Ascending aorta (tissue), 2 donors: ENCODE data around the gene DNAJB2. TPM values are rescaled to one million over a fixed set of nuclear protein-coding genes. Genes with fewer than 3 reads are reported as not detected.

ENCODE experiments used
- DNase-seq, 2 donors: peaks; one replicate each; pipeline ENCODE4 v3.0.0-alpha.2; 2019; ENCODE audit warnings: low spot score in 2 of 2
- H3K27ac ChIP-seq, 2 donors: fragments of 200-600 bp; sonication (generic); one replicate each; pipeline ENCODE4 v1.5.1; 2016 to 2017; ENCODE audit warnings: mild to moderate bottlenecking in 1 of 2
- H3K27me3 ChIP-seq: fragments of 200-600 bp; sonication (generic); one replicate; pipeline ENCODE4 v1.5.1; 2017
- H3K36me3 ChIP-seq, 2 donors: fragments of 200-600 bp; sonication (generic); one replicate each; pipeline ENCODE4 v1.5.1; 2016
- H3K4me1 ChIP-seq, 2 donors: fragments of 200-600 bp; sonication (generic); one replicate each; pipeline ENCODE4 v1.5.1; 2016 to 2017; ENCODE audit warnings: mild to moderate bottlenecking in 1 of 2
- H3K4me3 ChIP-seq, 2 donors: fragments of 200-600 bp; sonication (generic); one replicate each; pipeline ENCODE4 v1.5.1; 2016 to 2017; ENCODE audit warnings: mild to moderate bottlenecking in 1 of 2
- H3K9me3 ChIP-seq, 2 donors: fragments of 200-600 bp; sonication (generic); one replicate each; pipeline ENCODE4 v1.5.1; 2016
- CTCF ChIP-seq, 3 experiments: fragments of 200-600 bp in 2 of 3; fragments of 450-650 bp in 1 of 3; sonication (generic) in 2 of 3; IDR thresholded peaks; one replicate each; pipeline ENCODE4 v1.5.1; 2016 to 2019; ENCODE audit warnings: antibody characterized with exemption in 3 of 3, mild to moderate bottlenecking in 1 of 3, moderate library complexity in 1 of 3
- intact Hi-C: fragments of 100-400 bp; cut with DNase I; formaldehyde crosslinking; loops from one replicate; pipeline ENCODE4 v1.15.1; 2023
- total RNA-seq: library from RNA; depleted of rRNA; stranded (reverse); fragments of >200 nt; gene quantifications from one replicate; pipeline ENCODE4 v1.1.0, GENCODE V29; 2016

The DNAJB2 gene
- total RNA-seq, 1 donor from 2014 or later, result 51.0 TPM

- peak in 1 of 2 donors; percentile 92 for DNase-seq
- no peaks in the 10 kb centered on the region for H3K27me3 ChIP-seq
- intact Hi-C loops, result loop anchor here (1.0 to 10.0 kb wide), 4 partner anchors 128 to 242 kb away; partner anchors contain the start of gene NHEJ1
- H3K4me3 ChIP-seq, result no peak overlapping the region
- no peaks in the 10 kb centered on the region for H3K9me3 ChIP-seq
- H3K36me3 ChIP-seq, result no peaks in the 10 kb centered on the region
- peak; percentile 96 to 99 (median 99) for TF ChIP-seq CTCF (IDR thresholded peaks at IDR 0.05)
- no peak overlapping the region for H3K27ac ChIP-seq
- H3K4me1 ChIP-seq, result peaks cover 0 to 10% of the 10 kb centered on the region in 2 donors
These were observed 19.7 kb downstream of the DNAJB2 start for GRCh38 chr2:219298759-219299371.

GRCh38 chr2:219299372-219299760 lies 20.2 kb downstream of the DNAJB2 start:
- no peak for DNase-seq
- intact Hi-C loops, result loop anchor here (5.0 to 10.0 kb wide), 2 partner anchors 235 to 242 kb away; no protein-coding TSS in a partner anchor

GRCh38 chr2:219300022-219300421 lies 20.9 kb downstream of the DNAJB2 start:
- no peak overlapping the region for H3K4me3 ChIP-seq
- no peak for DNase-seq
- intact Hi-C loops, result no loop called here

More at GRCh38 chr2:219299372-219299760, 20.2 kb downstream of the DNAJB2 start:
- Histone ChIP-seq H3K36me3 (no peaks in the 10 kb centered on the region), H3K27ac (no peak overlapping the region), H3K4me1 (peaks cover 0 to 8% of the 10 kb centered on the region in 2 donors), H3K9me3 (no peaks in the 10 kb centered on the region), H3K27me3 (no peaks in the 10 kb centered on the region), H3K4me3 (no peak overlapping the region)
- no peak for TF ChIP-seq CTCF (IDR thresholded peaks at IDR 0.05)

GRCh38 chr2:219302412-219302968 lies 23.3 kb downstream of the DNAJB2 start:
- TF ChIP-seq CTCF (IDR thresholded peaks at IDR 0.05), result no peak
- intact Hi-C loops, result no loop called here
- no peaks in the 10 kb centered on the region for H3K27me3 ChIP-seq

More at GRCh38 chr2:219300022-219300421, 20.9 kb downstream of the DNAJB2 start:
- no peak overlapping the region for H3K27ac ChIP-seq
- H3K27me3 ChIP-seq, result no peaks in the 10 kb centered on the region
- H3K9me3 ChIP-seq, result no peaks in the 10 kb centered on the region
- peaks cover 0 to 4% of the 10 kb centered on the region in 2 donors for H3K4me1 ChIP-seq
- H3K36me3 ChIP-seq, result no peaks in the 10 kb centered on the region
- no peak for TF ChIP-seq CTCF (IDR thresholded peaks at IDR 0.05)

GRCh38 chr2:219304223-219304622 lies 25.1 kb downstream of the DNAJB2 start:
- Histone ChIP-seq H3K27me3 (peaks cover 4% of the 10 kb centered on the region), H3K27ac (no peak overlapping the region), H3K36me3 (no peaks in the 10 kb centered on the region), H3K9me3 (no peaks in the 10 kb centered on the region), H3K4me3 (no peak overlapping the region), H3K4me1 (no peaks in the 10 kb centered on the region)
- no peak for TF ChIP-seq CTCF (IDR thresholded peaks at IDR 0.05)
- no peak for DNase-seq
- intact Hi-C loops, result no loop called here

More at GRCh38 chr2:219302412-219302968, 23.3 kb downstream of the DNAJB2 start:
- DNase-seq, result no peak
- H3K4me1 ChIP-seq, result no peaks in the 10 kb centered on the region
- no peaks in the 10 kb centered on the region for H3K36me3 ChIP-seq
- H3K4me3 ChIP-seq, result no peak overlapping the region
- H3K9me3 ChIP-seq, result no peaks in the 10 kb centered on the region
- H3K27ac ChIP-seq, result no peak overlapping the region
